H9 (cell line): ENCODE measurements around the gene CDK8. TPM values are rescaled to one million over a fixed set of nuclear protein-coding genes. Genes with fewer than 3 reads are reported as not detected.

Source experiments
- DNase-seq: peaks from one replicate; pipeline ENCODE4 v3.0.0-alpha.2; 2017
- H2AFZ ChIP-seq: one replicate; pipeline ENCODE4 v1.6.1; 2013; ENCODE audit warnings: mild to moderate bottlenecking, low read length, control low read depth, moderate library complexity
- H2AK5ac ChIP-seq: 2 replicates; pipeline ENCODE4 v1.6.1; 2013; ENCODE audit warnings: low read length, control low read depth, mixed read lengths; ENCODE audit not compliant: insufficient read length
- H2BK120ac ChIP-seq: one replicate; pipeline ENCODE4 v1.6.1; 2013; ENCODE audit warnings: low read depth, mild to moderate bottlenecking, low read length, control low read depth, inconsistent platforms; ENCODE audit not compliant: poor library complexity, severe bottlenecking
- H2BK12ac ChIP-seq: 2 replicates; pipeline ENCODE4 v1.6.1; 2013; ENCODE audit warnings: low read length, control low read depth, mixed read lengths, low read depth; ENCODE audit not compliant: insufficient read length
- H2BK15ac ChIP-seq: 2 replicates; pipeline ENCODE4 v1.6.1; 2013; ENCODE audit warnings: low read depth, low read length, control low read depth
- H2BK20ac ChIP-seq: one replicate; pipeline ENCODE4 v1.6.1; 2013; ENCODE audit warnings: low read depth, mild to moderate bottlenecking, low read length, control low read depth, inconsistent platforms; ENCODE audit not compliant: poor library complexity, severe bottlenecking
- H2BK5ac ChIP-seq: 2 replicates; pipeline ENCODE4 v1.6.1; 2013; ENCODE audit warnings: low read length, control low read depth, mixed read lengths; ENCODE audit not compliant: insufficient read length
- H3K14ac ChIP-seq: 2 replicates; pipeline ENCODE4 v1.6.1; 2013; ENCODE audit warnings: low read length, control low read depth; ENCODE audit not compliant: insufficient read depth
- H3K18ac ChIP-seq: 2 replicates; pipeline ENCODE4 v1.6.1; 2013; ENCODE audit warnings: low read depth, mild to moderate bottlenecking, mixed read lengths, low read length, control low read depth; ENCODE audit not compliant: insufficient read length
- H3K23ac ChIP-seq: 2 replicates; pipeline ENCODE4 v1.6.1; 2013; ENCODE audit warnings: low read length, control low read depth, mixed read lengths, low read depth; ENCODE audit not compliant: insufficient read length
- H3K23me2 ChIP-seq: 2 replicates; pipeline ENCODE4 v1.6.1; 2013; ENCODE audit warnings: low read depth, mild to moderate bottlenecking, mixed read lengths, low read length, control low read depth; ENCODE audit not compliant: insufficient read length, poor library complexity, severe bottlenecking
- H3K27ac ChIP-seq: 2 replicates; pipeline ENCODE4 v1.5.1; 2013; ENCODE audit warnings: low read length, control low read depth, mixed read lengths, low read depth; ENCODE audit not compliant: insufficient read length
- H3K27me3 ChIP-seq: 2 replicates; pipeline ENCODE4 v1.6.1; 2013; ENCODE audit warnings: low read length, control low read depth, inconsistent platforms; ENCODE audit not compliant: insufficient read depth
- H3K4ac ChIP-seq: 2 replicates; pipeline ENCODE4 v1.6.1; 2013; ENCODE audit warnings: low read depth, mild to moderate bottlenecking, control low read depth, inconsistent platforms, low read length, moderate library complexity
- H3K4me1 ChIP-seq: 2 replicates; pipeline ENCODE4 v1.6.1; 2013; ENCODE audit warnings: low read length, control low read depth, inconsistent platforms; ENCODE audit not compliant: insufficient read depth
- H3K4me2 ChIP-seq: 2 replicates; pipeline ENCODE4 v1.6.1; 2013; ENCODE audit warnings: low read length, control low read depth, mixed read lengths; ENCODE audit not compliant: insufficient read length, insufficient read depth
- H3K56ac ChIP-seq: 2 replicates; pipeline ENCODE4 v1.6.1; 2013; ENCODE audit warnings: low read depth, mild to moderate bottlenecking, mixed read lengths, low read length, control low read depth; ENCODE audit not compliant: insufficient read length
- H3K79me1 ChIP-seq: 2 replicates; pipeline ENCODE4 v1.6.1; 2013; ENCODE audit warnings: low read depth, mild to moderate bottlenecking, moderate library complexity, low read length, control low read depth, inconsistent platforms; ENCODE audit not compliant: insufficient read depth, poor library complexity, severe bottlenecking
- H3K79me2 ChIP-seq: 2 replicates; pipeline ENCODE4 v1.6.1; 2013; ENCODE audit warnings: low read length, control low read depth, inconsistent platforms; ENCODE audit not compliant: insufficient read depth
- H3K9ac ChIP-seq: 2 replicates; pipeline ENCODE4 v1.6.1; 2013; ENCODE audit warnings: low read length, control low read depth, mixed read lengths; ENCODE audit not compliant: insufficient read length; ENCODE audit errors: extremely low read depth
- H3K9me3 ChIP-seq: one replicate; pipeline ENCODE4 v1.6.1; 2013; ENCODE audit warnings: low read depth, low read length, inconsistent platforms; ENCODE audit not compliant: control insufficient read depth
- H3T11ph ChIP-seq: one replicate; pipeline ENCODE4 v1.6.1; 2013; ENCODE audit warnings: mild to moderate bottlenecking, low read length, control low read depth, inconsistent platforms
- H4K20me1 ChIP-seq: one replicate; pipeline ENCODE4 v1.6.1; 2013; ENCODE audit not compliant: control insufficient read depth, insufficient read length, insufficient read depth
- H4K5ac ChIP-seq: 2 replicates; pipeline ENCODE4 v1.6.1; 2013; ENCODE audit warnings: low read depth, mild to moderate bottlenecking, mixed read lengths, low read length, control low read depth; ENCODE audit not compliant: insufficient read length
- H4K8ac ChIP-seq: replicated peaks from 2 replicates; pipeline ENCODE4 v1.6.1; 2013; ENCODE audit warnings: low read length, control low read depth, mixed read lengths, low read depth; ENCODE audit not compliant: insufficient read length
- H4K91ac ChIP-seq: 2 replicates; pipeline ENCODE4 v1.6.1; 2013; ENCODE audit warnings: low read depth, mild to moderate bottlenecking, moderate library complexity, mixed read lengths, low read length, control low read depth; ENCODE audit not compliant: insufficient read length
- H3K27ac Mint-ChIP-seq, 3 experiments: 2 replicates in 2 of 3; 3 replicates in 1 of 3; pipeline ENCODE4 v1.8.0; 2020 to 2021; ENCODE audit warnings: mixed read lengths in 3 of 3, mild to moderate bottlenecking in 1 of 3, moderate library complexity in 1 of 3
- H3K27me3 Mint-ChIP-seq: 2 replicates; pipeline ENCODE4 v1.8.0; 2021; ENCODE audit warnings: low read depth, mild to moderate bottlenecking, moderate library complexity, mixed read lengths
- H3K36me3 Mint-ChIP-seq, 3 experiments: 2 replicates in 2 of 3; 3 replicates in 1 of 3; pipeline ENCODE4 v1.8.0; 2020 to 2021; ENCODE audit warnings: low read depth in 3 of 3, mixed read lengths in 3 of 3; ENCODE audit not compliant: insufficient read depth in 1 of 3
- H3K4me1 Mint-ChIP-seq, 2 experiments: 2 replicates each; pipeline ENCODE4 v1.8.0; 2020; ENCODE audit warnings: mixed read lengths in 2 of 2
- H3K4me3 Mint-ChIP-seq, 2 experiments: 2 replicates in 1 of 2; 3 replicates in 1 of 2; pipeline ENCODE4 v1.8.0; 2020 to 2021; ENCODE audit warnings: mild to moderate bottlenecking in 2 of 2, mixed read lengths in 2 of 2, moderate library complexity in 1 of 2
- H3K9me3 Mint-ChIP-seq, 2 experiments: 2 replicates in 1 of 2; 3 replicates in 1 of 2; pipeline ENCODE4 v1.8.0; 2020; ENCODE audit warnings: mild to moderate bottlenecking in 2 of 2, mixed read lengths in 2 of 2, moderate library complexity in 1 of 2
- CTCF ChIP-seq: fragments of 200-600 bp; sonication (generic); conservative IDR thresholded peaks from 3 replicates; pipeline ENCODE4 v1.8.0; 2021; ENCODE audit warnings: antibody characterized with exemption, mild to moderate bottlenecking
- whole genome bisulfite sequencing: extraction: QIAGEN DNeasy Blood & Tissue Kit; methylation state at CpG from one replicate; pipeline ENCODE4 v1.1.7; 2013; ENCODE audit warnings: missing lambda C conversion rate, low lambda C conversion rate, mixed read lengths; ENCODE audit not compliant: insufficient read length; ENCODE audit errors: extremely low coverage; 5-methylcytosine and 5-hydroxymethylcytosine counted together
- total RNA-seq: library from RNA; stranded (reverse); gene quantifications from 2 replicates; pipeline ENCODE4 v1.2.1, GENCODE V29; 2021

The CDK8 gene
- total RNA-seq, 1 experiment from 2014 or later: 18.1 TPM

GRCh38 chr13:26323764-26324163 is 69.8 kb downstream of the CDK8 start:
- H3K23ac ChIP-seq: no peak overlapping the region
- Mint-ChIP-seq H3K9me3 (no peaks in the 10 kb centered on the region; a peak in 1 of 5 replicates), H3K4me3 (no peak overlapping the region), H3K36me3 (peaks cover 0 to 3% (median 1%) of the 10 kb centered on the region in 3 experiments; a peak in 3 of 7 replicates), H3K4me1 (peaks cover 19% of the 10 kb centered on the region in 2 experiments), H3K27me3 (no peaks in the 10 kb centered on the region), H3K27ac (no peak overlapping the region)
- no peaks in the 10 kb centered on the region for H3K9me3 ChIP-seq
- peaks cover 2% of the 10 kb centered on the region for H3K79me1 ChIP-seq
- no peaks in the 10 kb centered on the region for H3K4me1 ChIP-seq
- WGBS: no CpG with 5 or more reads among the region's 1 CpG
- no peak for TF ChIP-seq CTCF
- no peak overlapping the region for H3K56ac ChIP-seq
- no peak overlapping the region for H4K5ac ChIP-seq
- no peak for DNase-seq
- H2BK15ac ChIP-seq: no peak overlapping the region
- no peak overlapping the region for H4K91ac ChIP-seq
- no peak overlapping the region for H3K18ac ChIP-seq
- H4K20me1 ChIP-seq: no peaks in the 10 kb centered on the region
- no peak overlapping the region for H4K8ac ChIP-seq
- H3K23me2 ChIP-seq: no peaks in the 10 kb centered on the region
- no peak overlapping the region for H2AFZ ChIP-seq
- H3K79me2 ChIP-seq: peaks cover 5% of the 10 kb centered on the region; the same call in 1 of the 2 replicates
- no peak overlapping the region for H2BK20ac ChIP-seq
- H3K27me3 ChIP-seq: no peaks in the 10 kb centered on the region
- H3K27ac ChIP-seq: no peak overlapping the region
- H3K4me2 ChIP-seq: no peak overlapping the region
- H3K14ac ChIP-seq: no peak overlapping the region
- no peak overlapping the region for H3T11ph ChIP-seq
- no peak overlapping the region for H2AK5ac ChIP-seq
- no peak overlapping the region for H2BK120ac ChIP-seq
- H3K9ac ChIP-seq: no peak overlapping the region
- H3K4ac ChIP-seq: no peak overlapping the region
- H2BK5ac ChIP-seq: no peak overlapping the region
- H2BK12ac ChIP-seq: no peak overlapping the region
